Stimulated activated CD4-positive, alpha-beta T cell treated with anti-CD3 and anti-CD28 coated beads, Interleukin-1b, Interleukin-23, amount 100 ng/mL, for 24 hours (primary cell): Measurements from ENCODE around the gene ZNF83.
"Not testable (repeated sequence)": the region's sequence is repeated elsewhere in the genome, so short reads cannot be mapped to it uniquely, and the experiment has no call there.

Source experiments
- DNase-seq, 4 experiments: peaks; one replicate each; pipeline ENCODE4 v3.0.0-alpha.2; 2020; ENCODE audit warnings: low read depth in 4 of 4, low spot score in 1 of 4

Gene ZNF83

DNA sequence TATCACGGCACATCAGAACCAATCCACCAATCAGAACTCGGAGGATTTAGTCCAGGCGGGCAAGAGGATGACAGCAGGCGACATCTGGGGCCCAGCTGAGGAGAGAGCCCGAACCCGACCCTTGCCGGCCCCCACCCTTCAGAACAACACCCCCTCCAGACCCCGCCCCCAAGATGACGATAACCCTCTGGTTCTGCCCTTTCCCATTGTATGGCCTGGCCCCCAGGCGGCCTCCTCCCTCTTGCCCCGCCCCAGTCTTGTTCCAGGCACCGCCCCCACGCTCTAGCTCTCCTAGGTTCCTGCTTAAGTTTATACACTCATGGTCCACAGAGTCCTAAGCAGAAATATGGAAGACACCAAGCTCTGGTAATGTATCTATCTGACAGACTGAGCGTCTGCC is 2.8 kb upstream of the ZNF83 start:
- DNase-seq, result no peak

DNA sequence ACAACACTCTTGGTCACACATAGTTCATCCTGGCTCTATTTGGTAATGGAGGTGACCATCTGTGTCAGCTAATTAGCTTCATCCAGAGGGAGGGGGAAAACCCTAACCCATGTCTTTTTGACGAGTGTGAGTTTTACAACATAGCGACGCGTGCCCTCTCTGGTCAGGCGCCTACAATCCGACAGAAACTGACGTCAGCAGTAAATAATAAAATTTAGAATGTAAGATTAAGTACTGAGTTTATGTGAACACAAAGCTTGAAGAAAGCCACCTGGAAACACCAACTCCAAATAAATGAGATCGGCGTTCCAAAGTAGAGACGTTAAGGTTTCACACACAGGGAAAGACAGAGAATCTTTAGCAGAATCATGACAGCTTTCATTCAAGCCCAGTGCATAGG is 1.8 kb upstream of the ZNF83 start:
- DNase-seq, result no peak

DNA sequence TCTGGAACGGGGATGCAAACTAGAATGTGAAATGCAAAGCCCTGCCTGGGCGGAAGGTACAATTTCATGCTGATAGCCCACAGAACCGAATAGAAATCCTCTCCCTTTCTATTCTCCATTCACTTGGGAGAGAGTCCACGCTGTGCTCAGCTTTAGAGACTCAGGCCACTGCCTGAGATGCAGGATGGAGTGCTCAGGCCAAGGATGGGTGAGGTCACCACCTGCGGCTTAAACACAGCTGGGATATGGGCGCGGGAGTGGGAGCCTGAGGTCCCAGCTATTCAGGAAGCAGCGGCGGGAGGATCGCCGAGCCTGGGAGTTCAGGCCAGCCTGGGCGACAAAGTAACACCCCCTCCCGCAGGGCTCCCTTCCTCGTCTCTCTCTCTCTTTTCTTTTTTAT is 446 bp upstream of the ZNF83 start:
- no peak for DNase-seq

DNA sequence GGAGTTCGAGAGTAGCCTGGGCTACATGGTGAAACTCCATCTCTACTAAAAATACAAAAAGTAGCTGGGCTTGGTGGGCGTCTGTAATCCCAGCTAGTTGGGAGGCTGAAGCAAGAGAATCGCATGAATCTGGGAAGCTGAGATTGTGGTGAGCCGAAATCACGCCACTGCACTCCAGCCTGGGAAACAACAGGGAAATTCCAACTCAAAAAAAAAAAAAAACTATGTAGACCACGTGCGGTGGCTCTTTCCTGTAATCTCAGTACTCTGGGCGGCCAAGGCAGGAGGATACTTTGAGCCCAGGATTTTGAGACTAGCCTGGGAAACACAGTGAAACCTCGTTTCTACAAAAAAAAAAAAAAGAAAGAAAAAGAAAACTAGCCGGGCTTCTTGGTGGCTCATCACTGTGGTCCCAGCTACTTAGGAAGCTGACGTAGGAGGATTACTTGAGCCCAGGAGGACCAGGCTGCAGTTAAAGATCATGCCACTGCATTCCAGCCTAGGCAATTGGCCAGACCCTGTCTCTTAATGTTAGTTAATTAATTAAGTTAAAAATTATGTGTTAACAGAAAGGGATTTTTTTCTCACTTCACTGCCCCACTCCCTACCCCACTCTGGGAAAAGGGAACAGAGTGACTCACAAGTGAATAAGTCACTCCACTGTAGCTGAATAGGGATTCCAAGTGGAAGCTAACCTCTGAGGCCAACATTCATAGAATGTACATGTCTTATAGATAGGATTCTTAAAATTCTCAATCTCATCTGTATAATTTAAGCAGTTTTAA is 2.2 kb downstream of the ZNF83 start:
- DNase-seq, result no peak

DNA sequence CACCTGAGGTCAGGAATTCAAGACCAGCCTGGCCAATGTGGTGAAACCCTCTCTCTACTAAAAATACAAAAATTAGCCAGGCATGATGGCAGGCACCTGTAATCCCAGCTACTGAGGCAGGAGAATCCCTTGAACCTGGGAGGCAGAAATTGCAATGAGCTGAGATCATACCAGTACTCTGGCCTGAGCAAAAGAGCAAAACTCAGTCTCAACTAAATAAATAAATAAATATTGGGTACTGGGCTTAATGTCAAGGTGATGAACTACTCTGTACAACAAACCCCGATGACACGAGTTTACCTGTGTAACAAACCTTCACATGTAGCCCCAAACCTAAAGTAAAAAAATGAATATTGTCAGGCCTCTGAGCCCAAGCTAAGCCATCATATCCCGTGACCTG is 10.7 kb downstream of the ZNF83 start:
- not testable (repeated sequence) for DNase-seq

DNA sequence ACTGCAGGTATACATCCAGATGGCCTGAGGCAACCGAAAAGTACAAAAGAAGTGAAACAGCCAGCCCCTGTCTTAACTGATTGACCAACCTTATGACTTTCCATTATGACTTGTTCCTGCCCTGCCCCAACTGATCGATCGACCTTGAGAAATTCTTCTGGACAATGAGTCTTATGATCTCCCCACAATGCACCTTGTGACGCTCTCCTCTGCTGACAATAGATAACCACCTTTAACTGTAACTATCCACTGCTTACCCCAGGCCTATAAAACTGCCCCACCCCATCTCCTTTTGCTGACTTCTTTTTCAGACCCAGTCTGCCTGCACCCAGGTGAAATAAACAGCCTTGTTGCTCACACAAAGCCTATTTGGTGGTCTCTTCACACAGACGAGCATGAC is 11.2 kb downstream of the ZNF83 start:
- DNase-seq, result no peak

DNA sequence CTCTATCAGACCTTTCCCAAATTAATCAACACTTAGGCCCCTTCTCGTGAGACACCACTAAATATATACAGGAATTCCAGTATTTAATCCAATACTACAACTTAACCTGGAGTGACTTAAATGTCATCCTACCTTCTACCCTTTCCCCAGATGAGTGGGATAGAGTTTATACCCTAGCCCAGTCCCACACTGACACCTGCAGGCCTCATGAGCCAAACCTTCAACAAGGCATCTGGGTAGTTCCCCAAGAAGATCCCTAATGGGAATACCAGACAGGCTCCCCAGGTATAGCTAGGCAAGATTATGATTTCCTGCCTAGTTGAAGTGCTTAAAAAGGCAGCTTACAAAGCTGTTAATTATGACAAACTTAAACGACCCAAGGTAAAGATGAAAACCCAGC is 15.9 kb downstream of the ZNF83 start:
- no peak for DNase-seq

DNA sequence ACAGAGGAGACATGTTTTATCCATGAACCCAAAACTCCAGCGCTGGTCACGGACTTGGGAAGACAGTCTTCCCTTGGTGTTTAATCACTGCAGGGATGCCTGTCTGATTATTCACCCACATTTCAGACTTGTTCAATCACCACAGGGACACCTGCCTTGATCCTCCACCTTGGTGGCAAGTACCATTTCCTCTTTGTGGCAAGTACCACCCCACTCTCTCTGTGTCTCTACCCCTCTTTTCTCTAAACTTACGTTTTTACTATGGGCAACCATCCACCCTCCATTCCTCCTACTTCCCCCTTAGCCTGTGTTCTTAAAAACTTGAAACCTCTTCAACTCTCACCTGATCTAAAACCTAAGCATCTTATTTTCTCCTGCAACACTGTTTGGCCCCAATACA is 16.8 kb downstream of the ZNF83 start:
- no peak for DNase-seq

DNA sequence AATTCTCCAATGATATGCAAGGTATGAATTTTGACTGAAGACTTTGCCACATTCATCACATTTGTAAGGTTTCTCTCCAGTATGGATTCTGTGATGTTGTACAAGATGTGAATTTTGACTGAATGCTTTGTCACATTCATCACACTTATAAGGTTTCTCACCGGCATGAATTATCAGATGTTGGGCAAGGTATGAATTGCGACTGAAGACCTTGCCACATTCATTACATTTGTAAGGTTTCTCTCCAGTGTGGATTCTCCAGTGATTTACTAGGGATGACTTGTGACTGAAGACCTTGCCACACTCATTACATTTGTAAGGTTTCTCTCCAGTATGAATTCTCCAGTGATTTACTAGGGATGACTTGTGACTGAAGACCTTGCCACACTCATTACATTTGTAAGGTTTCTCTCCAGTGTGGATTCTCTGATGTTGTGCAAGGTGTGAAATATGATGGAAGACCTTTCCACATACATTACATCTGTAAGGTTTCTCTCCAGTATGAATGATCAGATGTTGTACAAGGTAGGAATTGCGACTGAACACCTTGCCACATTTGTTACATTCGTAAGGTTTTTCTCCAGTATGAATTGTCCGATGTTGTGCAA is 24.8 kb downstream of the ZNF83 start:
- no peak for DNase-seq

DNA sequence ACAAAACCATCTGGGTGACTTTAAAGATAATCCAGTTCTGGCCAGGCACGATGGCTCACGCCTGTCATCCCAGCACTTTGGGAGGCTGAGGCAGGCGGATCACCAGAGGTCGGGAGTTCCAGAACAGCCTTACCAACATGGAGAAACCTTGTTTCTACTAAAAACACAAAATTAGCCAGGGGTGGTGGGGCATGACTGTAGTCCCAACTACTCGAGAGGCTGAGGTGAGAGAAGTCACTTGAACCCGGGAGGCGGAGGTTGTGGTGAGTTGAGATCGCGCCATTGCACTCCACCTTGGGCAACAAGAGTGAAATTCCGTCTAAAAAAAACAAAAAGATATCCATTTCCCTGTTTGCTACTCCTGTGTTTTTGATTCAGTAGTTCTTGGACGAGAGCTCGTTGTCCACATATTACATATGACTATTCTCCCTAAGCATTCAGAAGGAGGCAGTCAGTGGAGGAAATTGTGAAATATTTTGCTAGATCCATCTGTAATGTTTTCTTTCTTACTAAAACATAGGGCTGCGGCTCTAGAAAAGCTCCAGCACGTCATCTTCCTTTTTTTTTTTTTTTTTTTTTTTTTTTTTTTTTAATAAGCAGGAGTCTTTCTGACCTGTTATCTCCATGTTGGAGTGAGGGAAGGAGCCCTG is 34.5 kb downstream of the ZNF83 start:
- no peak for DNase-seq

DNA sequence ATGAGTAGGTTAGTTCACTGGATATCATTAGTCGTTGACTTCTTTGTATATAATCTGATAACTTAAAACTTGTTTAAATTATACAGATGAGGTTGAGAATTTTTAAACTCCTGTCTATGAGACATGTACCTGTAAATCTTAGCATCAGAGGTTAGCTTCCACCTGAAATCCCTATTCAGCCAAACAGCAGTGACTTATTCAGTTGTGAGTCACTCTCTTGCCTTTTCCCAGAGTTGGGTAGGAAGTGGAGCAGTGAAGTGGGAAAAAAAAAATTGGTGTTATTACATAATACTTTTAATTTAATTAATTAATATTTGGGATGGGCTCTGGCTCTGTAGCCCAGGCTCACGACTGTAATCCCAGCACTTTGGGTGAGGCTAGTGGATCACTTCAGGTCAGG is 35.2 kb downstream of the ZNF83 start:
- no peak for DNase-seq

DNA sequence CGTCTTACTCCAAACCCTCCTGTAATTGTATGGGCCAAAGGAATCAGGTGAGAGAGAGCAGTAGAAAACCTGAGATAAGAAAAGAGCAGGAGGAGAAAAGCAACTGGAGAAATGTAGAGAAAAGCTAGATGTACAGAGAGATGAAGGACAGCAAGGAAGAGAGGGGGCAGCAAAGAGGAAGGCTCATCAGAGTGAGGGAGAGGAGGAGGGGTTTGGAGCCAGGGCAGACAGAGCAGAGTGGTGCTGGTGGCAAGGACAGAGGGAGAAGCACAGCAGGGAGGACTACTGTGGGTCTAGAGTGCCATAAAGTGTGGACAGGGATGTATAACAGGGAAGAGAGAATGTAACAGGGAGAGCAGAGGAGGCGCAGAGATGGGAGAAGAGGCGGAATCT is 36.2 kb downstream of the ZNF83 start:
- DNase-seq, result not testable (repeated sequence)

DNA sequence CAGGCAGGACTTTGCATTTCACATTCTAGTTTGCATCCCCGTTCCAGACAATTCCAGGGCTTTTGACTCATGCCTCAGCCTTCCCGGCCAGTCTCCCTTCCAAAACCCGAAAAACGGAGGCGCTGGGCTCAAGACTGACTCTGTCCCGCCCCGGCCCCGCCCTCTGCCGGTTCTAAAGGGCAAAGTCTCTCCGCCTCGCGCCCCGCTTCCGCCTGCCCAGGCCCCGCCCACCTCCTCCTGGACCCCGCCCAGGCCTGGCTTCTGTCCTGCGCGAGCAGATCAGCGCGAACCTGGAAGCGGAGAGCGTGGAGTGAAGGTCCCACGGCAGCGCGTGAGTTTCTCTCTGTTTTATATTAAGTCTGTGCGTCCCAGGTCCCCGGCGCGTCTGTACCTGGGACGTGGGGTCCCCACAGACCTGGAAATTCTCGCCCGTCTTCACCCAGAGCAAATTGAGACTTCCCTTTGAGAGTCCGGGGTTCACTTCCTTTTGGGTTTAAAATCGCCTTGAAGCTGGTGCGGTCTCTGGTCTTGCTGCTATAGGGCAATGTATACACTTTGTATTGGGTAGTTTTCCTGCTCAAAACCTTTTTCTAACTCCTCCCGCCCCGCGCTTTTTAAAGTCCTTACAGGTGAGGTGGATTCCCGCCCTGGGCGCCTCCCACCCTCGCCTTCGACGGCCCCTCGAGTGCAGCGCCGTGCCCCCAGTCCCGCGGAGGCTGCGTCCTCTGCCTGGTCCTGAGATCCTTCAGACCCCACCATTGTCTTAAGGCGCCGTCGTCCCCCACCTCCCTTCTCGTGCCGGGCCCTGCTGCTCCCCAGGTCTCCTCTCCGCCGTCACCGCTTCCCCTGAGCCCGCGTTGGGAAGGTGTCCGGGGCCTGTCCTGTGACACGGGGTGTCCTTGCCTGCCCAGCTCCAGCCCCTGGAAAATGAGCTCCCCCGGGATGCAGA is 36.9 kb downstream of the ZNF83 start:
- DNase-seq, result peak; percentile 86 to 91 (median 91)

DNA sequence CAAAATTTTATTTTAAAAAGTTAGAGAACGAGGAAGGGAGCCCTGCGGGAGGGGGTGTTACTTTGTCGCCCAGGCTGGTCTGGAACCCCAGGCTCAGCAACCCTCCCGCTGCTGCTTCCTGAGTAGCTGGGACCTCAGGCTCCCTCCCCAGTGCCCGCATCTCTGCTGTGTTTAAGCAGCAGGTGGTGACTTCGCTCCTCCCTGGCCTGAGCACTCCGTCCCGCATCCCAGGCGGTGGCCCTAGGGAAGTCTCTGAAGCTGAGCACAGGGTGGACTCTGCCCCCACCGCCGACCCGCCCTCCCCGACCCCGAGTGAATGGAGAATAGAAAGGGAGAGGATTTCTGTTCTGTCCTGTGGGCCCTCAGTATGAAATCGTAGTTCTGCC is 37.5 kb downstream of the ZNF83 start:
- peak in 1 of 4 experiments; percentile 3 for DNase-seq

DNA sequence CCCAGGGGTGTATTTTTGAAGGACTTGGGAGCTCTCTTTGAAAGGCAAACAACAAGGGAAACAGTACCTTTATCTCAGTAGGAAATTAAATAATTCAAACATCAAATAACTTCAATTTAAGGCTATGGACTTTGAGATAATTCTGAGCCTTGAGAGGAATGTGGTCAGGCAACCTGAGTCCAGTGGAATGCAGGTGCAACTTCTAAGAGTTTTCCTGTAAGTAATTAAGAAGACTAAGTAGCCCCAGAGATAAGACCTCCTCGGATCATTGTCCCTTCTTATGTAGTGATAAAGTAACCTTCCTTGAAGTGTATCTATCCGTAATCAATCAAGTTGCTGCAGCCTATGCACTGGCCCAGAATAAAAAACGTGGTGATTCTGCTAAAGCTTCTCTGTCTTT is 38.9 kb downstream of the ZNF83 start:
- no peak for DNase-seq

DNA sequence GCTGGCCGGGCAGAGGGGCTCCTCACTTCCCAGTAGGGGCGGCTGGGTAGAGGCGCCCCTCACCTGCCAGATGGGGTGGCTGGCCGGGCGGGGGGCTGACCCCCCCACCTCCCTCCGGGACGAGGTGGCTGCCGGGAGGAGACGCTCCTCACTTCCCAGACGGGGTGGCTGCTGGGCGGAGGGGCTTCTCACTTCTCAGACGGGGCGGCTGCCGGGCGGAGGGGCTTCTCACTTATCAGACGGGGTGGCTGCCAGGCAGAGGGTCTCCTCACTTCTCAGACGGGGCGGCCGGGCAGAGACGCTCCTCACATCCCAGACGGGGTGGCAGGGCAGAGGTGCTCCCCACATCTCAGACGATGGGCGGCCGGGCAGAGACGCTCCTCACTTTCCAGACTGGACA is 44.7 kb downstream of the ZNF83 start:
- not testable (repeated sequence) for DNase-seq

DNA sequence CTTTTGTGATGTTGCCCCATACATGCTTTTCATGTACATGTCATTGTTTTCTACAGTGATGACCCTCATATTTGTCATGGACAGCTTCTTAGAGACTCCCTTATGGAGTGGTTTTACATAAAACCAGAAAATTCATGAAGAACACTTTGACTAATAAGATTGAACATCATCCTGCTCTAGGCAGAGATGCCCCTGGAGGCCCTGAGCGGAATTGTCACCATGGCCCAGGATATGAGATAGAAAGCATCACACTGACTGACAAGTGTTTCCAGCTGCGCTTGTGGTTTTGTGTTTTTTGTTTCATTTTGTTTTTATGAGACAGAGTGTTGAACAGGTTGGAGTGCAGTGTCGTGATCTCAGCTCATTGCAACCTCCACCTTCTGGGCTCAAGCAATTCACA is 45.9 kb downstream of the ZNF83 start:
- DNase-seq, result no peak

DNA sequence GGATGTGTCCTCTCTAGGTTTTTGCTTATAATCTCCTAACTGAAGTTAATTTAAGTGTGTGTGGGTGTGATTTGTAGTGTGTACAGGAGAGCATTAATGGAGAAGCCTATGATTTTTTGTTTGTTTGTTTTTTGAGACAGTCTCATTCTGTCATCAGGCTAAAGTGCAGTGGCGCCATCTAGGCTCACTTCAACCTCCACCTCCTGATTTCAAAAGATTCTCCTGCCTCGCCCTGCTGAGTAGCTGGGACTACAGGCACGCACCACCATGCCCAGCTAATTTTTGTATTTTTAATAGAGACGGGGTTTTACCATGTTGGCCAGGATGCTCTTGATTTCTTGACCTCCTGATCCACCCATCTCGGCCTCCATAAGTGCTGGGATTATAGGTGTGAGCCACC is 47.4 kb downstream of the ZNF83 start:
- no peak for DNase-seq

DNA sequence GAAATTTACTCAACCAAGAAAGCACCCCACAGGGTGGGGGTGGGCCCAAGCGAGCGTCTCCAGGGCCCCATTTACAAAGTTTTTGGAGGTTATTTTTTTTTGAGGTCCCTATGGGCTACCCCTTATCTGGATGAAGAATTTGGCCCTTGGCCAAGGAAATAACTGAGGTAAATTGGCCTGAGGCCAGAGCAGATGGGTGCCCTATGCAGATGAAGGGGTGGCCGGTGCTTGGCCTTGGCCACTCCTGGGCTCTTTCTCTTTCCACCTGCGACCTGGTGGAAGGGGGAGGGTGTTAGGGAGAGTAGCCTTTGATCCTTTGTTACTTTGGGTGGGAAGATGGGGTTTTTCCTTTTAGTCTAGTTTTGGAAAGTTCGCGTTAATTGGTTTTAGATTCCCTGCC is 52.6 kb downstream of the ZNF83 start:
- no peak for DNase-seq

DNA sequence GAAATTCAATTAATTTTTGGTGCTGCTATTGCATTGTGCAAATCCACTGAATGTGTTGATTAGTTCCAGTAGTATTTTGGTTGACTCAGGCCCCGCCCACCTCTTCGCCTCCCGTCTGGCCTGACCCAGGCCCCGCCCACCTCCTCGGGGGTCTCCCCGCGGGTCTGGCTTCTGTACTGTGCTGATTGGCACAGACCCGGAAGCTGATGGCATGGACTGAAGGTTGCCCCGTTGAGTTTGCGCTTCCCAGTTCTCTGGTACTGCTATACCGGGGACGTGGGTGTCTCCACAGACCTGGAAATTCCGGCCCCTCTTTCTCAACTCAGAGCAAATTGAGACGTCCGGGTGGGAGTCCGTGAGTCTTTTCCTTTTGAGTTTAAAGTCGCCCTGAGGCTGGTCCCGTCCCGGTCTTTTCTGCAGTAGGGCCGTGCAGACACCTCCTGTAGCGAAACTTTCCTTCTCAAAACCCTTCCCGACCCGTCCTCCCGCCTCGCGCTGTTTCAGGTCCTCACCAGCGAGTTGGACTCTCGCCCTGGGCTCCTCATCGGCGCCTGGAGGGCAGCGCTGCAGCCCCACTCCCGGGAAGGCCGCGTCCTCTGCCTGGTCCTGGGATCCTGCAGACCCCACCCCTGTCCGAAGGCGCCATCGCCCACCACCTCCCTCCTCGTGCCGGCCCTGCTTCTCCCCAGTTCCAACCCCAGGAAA is 53.3 kb downstream of the ZNF83 start:
- DNase-seq, result no peak
